H7 (cell line): ENCODE data around the gene ZMYM4. TPM values are rescaled to one million over a fixed set of nuclear protein-coding genes. Genes with fewer than 3 reads are reported as not detected.
A peak's percentile ranks its signal among the peaks of the same experiment; 100 is the strongest.

Source experiments
- DNase-seq: peaks from one replicate; pipeline ENCODE4 v3.0.0; 2012
- H3K27me3 ChIP-seq: 2 replicates; pipeline ENCODE4 v1.6.0; 2011; ENCODE audit warnings: mild to moderate bottlenecking, low read length; ENCODE audit not compliant: control insufficient read depth, insufficient read depth
- H3K36me3 ChIP-seq: replicated peaks from 2 replicates; pipeline ENCODE4 v1.5.1; 2011; ENCODE audit warnings: low read length; ENCODE audit not compliant: control insufficient read depth, insufficient read depth
- H3K4me3 ChIP-seq: 2 replicates; pipeline ENCODE4 v1.5.1; 2011; ENCODE audit warnings: low read depth, mild to moderate bottlenecking, control low read depth, low read length, moderate library complexity; ENCODE audit not compliant: insufficient read depth
- total RNA-seq: library from RNA; depleted of rRNA; stranded (reverse); fragments of >200 nt; shearing (Covaris generic); gene quantifications from 2 replicates; pipeline ENCODE4 v1.2.3, GENCODE V29; 2014

The ZMYM4 gene
- total RNA-seq, 1 experiment from 2014 or later: 64.1 TPM

DNA sequence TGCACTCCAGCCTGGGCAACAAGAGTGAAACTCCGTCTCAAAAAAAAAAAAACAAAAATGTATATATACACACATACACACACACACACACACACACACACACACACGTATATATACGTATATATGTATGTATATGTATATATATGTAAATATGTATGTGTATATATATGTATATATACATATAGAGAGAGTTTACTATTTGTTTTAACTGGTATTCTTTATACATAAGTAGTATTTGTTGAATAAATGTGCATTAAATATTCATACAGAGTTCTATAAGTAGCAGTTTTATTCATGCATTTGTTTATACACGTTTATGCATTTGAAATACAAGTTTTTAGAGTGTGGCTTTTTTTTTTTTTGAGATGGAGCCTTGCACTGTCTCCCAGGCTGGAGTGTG lies 113.6 kb downstream of the ZMYM4 start:
- no peak overlapping the region for H3K4me3 ChIP-seq
- H3K36me3 ChIP-seq: peaks cover 1% of the 10 kb centered on the region
- no peak for DNase-seq
- no peaks in the 10 kb centered on the region for H3K27me3 ChIP-seq

GRCh38 chr1:35386290-35386689 lies 117.8 kb downstream of the ZMYM4 start:
- Histone ChIP-seq H3K4me3 (no peak overlapping the region), H3K36me3 (peaks cover 4% of the 10 kb centered on the region), H3K27me3 (no peaks in the 10 kb centered on the region)
- no peak for DNase-seq

GRCh38 chr1:35386959-35387358 lies 118.5 kb downstream of the ZMYM4 start:
- Histone ChIP-seq H3K4me3 (no peak overlapping the region), H3K36me3 (peaks cover 4% of the 10 kb centered on the region; the same call in 1 of the 2 replicates), H3K27me3 (no peaks in the 10 kb centered on the region)
- no peak for DNase-seq

GRCh38 chr1:35390600-35391494 lies 122.3 kb downstream of the ZMYM4 start:
- peak; percentile 56 for DNase-seq
- Histone ChIP-seq H3K4me3 (no peak overlapping the region), H3K27me3 (no peaks in the 10 kb centered on the region), H3K36me3 (peaks cover 13% of the 10 kb centered on the region)

GRCh38 chr1:35394386-35394785 lies 125.9 kb downstream of the ZMYM4 start:
- no peak overlapping the region for H3K4me3 ChIP-seq
- DNase-seq: no peak
- H3K36me3 ChIP-seq: peaks cover 22% of the 10 kb centered on the region
- no peaks in the 10 kb centered on the region for H3K27me3 ChIP-seq

DNA sequence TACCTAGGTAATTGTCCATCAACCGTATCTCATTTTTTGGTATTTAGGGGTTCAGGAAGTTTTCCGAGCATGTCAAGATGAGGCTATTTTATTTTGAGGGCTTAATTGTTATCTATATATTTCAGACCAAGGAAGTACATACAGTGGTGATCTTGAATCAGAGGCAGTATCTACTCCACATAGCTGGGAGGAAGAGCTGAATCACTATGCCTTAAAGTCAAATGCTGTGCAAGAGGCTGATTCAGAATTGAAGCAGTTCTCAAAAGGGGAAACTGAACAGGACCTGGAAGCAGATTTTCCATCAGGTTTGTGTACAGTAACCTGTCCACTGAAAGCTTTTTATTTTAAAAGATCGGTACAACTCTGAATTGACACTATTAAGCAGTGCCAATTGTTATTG lies 130.2 kb downstream of the ZMYM4 start:
- no peaks in the 10 kb centered on the region for H3K27me3 ChIP-seq
- DNase-seq: no peak
- peaks cover 25% of the 10 kb centered on the region for H3K36me3 ChIP-seq
- no peak overlapping the region for H3K4me3 ChIP-seq

DNA sequence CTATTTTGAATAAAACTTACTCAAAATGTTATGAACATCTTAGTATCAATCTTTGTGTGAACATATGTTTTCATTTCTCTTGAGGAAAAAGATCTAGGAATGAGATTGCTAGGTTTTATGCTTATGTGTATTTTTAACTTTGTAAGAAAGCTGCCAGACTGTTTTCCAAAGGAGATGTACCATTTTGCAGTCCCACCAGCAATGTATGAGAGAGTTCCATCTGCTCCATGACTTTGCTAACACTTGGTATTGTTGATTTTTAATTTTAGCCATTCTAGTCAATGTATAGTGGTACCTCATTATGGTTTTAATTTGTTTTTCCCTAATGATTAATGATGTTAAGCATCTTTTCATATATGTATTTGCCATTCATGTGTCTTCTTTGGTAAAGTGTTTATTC lies 132.5 kb downstream of the ZMYM4 start:
- Histone ChIP-seq H3K36me3 (peaks cover 17% of the 10 kb centered on the region), H3K27me3 (no peaks in the 10 kb centered on the region), H3K4me3 (no peak overlapping the region)
- DNase-seq: no peak

DNA sequence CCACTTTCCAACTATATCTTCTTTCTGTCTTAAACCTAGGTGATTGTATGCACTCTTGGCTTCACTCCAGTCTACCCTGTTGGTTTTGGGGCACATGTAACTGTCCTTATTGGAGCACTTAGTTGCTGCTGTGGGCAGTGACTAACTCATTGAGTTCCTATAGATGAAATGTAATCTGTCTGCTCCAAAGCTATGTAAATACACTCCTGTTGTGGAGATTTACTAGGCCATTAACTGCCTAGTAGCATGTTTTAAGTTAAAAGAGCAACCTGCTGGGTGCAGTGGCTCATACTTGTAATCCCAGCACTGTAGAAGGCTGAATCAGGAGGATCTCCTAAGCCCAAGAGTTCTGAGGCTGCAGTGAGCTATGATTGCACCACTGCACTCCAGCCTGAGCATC lies 137.6 kb downstream of the ZMYM4 start:
- Histone ChIP-seq H3K27me3 (no peaks in the 10 kb centered on the region), H3K4me3 (no peak overlapping the region), H3K36me3 (peaks cover 8% of the 10 kb centered on the region)
- DNase-seq: no peak

DNA sequence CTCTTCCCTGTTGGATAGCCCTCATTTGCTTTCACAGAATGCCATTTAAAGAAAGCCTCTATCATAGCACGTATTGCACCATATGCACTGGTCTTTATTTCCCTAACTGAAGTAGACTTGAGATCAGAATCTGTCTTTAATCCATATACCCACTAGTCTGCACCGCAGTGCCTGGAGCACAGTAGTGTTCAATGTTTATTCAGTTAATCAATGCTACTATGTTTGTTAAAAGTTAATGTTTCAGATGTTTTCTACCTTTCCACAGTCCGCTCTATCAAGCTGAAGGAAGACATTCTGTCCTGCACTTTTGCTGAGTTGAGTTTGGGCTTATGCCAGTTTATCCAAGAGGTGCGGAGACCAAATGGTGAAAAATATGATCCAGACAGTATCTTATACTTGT lies 139.2 kb downstream of the ZMYM4 start:
- peaks cover 8% of the 10 kb centered on the region for H3K36me3 ChIP-seq

GRCh38 chr1:35408925-35409324 lies 140.4 kb downstream of the ZMYM4 start:
- Histone ChIP-seq H3K27me3 (no peaks in the 10 kb centered on the region), H3K4me3 (no peak overlapping the region), H3K36me3 (peaks cover 8% of the 10 kb centered on the region)
- no peak for DNase-seq

More for the DNA sequence above, 139.2 kb downstream of the ZMYM4 start:
- H3K27me3 ChIP-seq: no peaks in the 10 kb centered on the region
- DNase-seq: no peak
- no peak overlapping the region for H3K4me3 ChIP-seq

- DNase-seq: no peak
- Histone ChIP-seq H3K4me3 (no peak overlapping the region), H3K36me3 (0 out of 2 replicates have a peak, but pooled peaks cover 1% of the 10 kb centered on the region), H3K27me3 (no peaks in the 10 kb centered on the region)
Observed at GRCh38 chr1:35426097-35426586, 157.6 kb downstream of the ZMYM4 start.

- H3K4me3 ChIP-seq: no peak overlapping the region
- peaks cover 4% of the 10 kb centered on the region for H3K36me3 ChIP-seq
- H3K27me3 ChIP-seq: no peaks in the 10 kb centered on the region
- no peak for DNase-seq
Observed at GRCh38 chr1:35428360-35428759, 159.9 kb downstream of the ZMYM4 start.

DNA sequence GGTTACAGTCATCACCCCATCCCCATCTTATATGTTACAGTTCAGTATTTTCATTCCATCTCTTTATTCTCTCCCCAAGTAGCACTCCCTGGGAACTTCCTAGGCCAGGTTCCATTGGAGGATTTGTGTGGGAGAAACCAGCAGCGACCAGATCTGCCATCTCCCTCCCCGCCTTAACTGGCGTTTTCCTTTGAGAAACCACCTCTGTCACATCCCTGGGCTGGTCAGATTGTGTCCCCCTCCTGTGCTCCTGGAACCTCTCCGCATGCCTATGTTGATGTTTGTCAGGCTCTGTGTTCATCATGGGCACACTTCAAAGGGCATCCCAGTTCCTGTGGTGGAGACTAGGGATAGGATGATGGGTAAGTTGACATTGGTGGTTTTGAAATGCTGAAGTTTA lies 162.3 kb downstream of the ZMYM4 start:
- DNase-seq: peak; percentile 42
- Histone ChIP-seq H3K27me3 (no peaks in the 10 kb centered on the region), H3K36me3 (peaks cover 15% of the 10 kb centered on the region), H3K4me3 (no peak overlapping the region)

- no peak overlapping the region for H3K4me3 ChIP-seq
- H3K36me3 ChIP-seq: peaks cover 16% of the 10 kb centered on the region
- H3K27me3 ChIP-seq: no peaks in the 10 kb centered on the region
- no peak for DNase-seq
Observed at GRCh38 chr1:35431173-35431599, 162.7 kb downstream of the ZMYM4 start.

DNA sequence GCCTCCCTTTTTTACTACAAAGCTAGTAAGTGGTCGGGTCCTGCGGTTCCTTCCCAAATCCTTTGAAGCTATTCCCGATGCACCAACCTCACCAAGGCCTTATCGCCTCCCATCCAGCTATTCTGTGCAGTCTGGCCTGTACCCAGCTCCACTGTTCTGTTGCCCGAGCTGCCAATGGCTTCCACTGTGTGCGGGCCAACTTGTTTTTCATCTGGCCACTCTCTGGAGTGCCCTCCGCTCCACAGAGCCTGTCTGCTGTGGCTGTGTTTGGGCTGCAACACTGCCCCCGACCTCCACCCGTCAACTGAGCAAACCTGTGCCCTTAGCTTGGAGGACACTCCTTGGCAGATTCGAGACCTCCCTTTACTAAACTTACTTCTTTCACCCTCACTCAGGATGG lies 163.7 kb downstream of the ZMYM4 start:
- Histone ChIP-seq H3K4me3 (no peak overlapping the region), H3K27me3 (no peaks in the 10 kb centered on the region), H3K36me3 (peaks cover 18% of the 10 kb centered on the region)
- peak; percentile 13 for DNase-seq
